ENCODE results near the gene FOXC1. TPM values are rescaled to one million over a fixed set of nuclear protein-coding genes. Genes with fewer than 3 reads are reported as not detected.

Gene FOXC1
- total RNA-seq, 1 experiment from 2014 or later, result not detected

DNA sequence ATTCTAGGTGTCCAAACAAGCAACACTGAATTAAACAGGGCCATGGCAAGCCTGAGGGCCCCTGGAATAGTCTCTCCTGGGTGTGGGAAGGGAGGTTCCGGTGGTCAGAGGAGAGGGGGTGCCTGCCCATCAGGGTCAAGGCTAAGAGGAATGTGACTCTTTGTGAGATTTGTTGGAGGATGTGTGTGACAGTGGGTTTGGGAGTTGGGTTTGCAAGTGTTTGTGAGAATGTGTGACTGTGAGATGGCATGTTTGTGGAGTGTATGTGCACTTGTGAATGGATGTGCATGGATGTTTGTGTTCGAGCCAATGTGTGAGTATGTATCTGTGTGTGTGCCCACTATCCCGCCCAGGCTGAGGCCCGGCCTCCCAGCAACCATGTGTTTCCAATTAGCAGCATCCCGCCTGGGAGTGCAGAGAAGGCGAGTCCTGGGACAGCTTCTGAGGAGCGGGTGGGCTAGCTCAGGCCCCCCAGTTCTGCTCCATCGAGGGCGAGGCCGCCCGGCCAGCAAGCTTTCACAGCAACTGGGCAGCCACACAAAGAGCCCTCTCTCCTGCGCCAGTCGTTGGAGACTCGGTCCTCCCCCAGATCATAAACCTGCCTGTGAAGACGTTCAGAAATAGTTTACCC lies 12.6 kb downstream of the FOXC1 start:
- H2BK15ac ChIP-seq (ENCODE audit: low read depth, low read length), result no peak overlapping the region
- H3K56ac ChIP-seq (ENCODE audit: insufficient read length, low read depth, low read length), result no peak overlapping the region
- no peak overlapping the region for H2BK12ac ChIP-seq (ENCODE audit: insufficient read length, low read depth, low read length)
- peaks cover 99% of the 10 kb centered on the region for H3K27me3 Mint-ChIP-seq (ENCODE audit: low read depth)
- H3K4me1 ChIP-seq (ENCODE audit: insufficient read depth, low read length), result no peaks in the 10 kb centered on the region; the same call in 1 of the 2 replicates
- H3K23ac ChIP-seq (ENCODE audit: insufficient read length, low read depth, low read length), result no peak overlapping the region
- H3K9ac ChIP-seq (ENCODE audit: extremely low read depth, insufficient read length, low read length), result no peak overlapping the region
- WGBS (ENCODE audit: extremely low coverage, insufficient read length, low lambda C conversion rate), result no CpG with 5 or more reads among the region's 15 CpGs
- H3T11ph ChIP-seq (ENCODE audit: low read length), result no peak overlapping the region
- H3K18ac ChIP-seq (ENCODE audit: insufficient read length, low read depth, low read length), result no peak overlapping the region
- H3K27ac Mint-ChIP-seq, result no peak overlapping the region
- H4K20me1 ChIP-seq (ENCODE audit: control insufficient read depth, insufficient read depth, insufficient read length), result peaks cover 3% of the 10 kb centered on the region
- no peak overlapping the region for H2BK120ac ChIP-seq (ENCODE audit: low read depth, low read length, poor library complexity, severe bottlenecking)
- no peak overlapping the region for H4K91ac ChIP-seq (ENCODE audit: insufficient read length, low read depth, low read length)
- H3K4ac ChIP-seq (ENCODE audit: low read depth, low read length), result no peak overlapping the region
- H3K27ac ChIP-seq (ENCODE audit: insufficient read length, low read depth, low read length), result no peak overlapping the region
- no peak overlapping the region for H3K14ac ChIP-seq (ENCODE audit: insufficient read depth, low read length)
- H3K79me1 ChIP-seq (ENCODE audit: insufficient read depth, low read depth, low read length, poor library complexity, severe bottlenecking), result no peaks in the 10 kb centered on the region
- H3K4me3 Mint-ChIP-seq, result no peak overlapping the region
- no peaks in the 10 kb centered on the region; a peak in 2 of 5 replicates for H3K9me3 Mint-ChIP-seq
- no peak overlapping the region for H2BK5ac ChIP-seq (ENCODE audit: insufficient read length, low read length)
- no peak overlapping the region for H2BK20ac ChIP-seq (ENCODE audit: low read depth, low read length, poor library complexity, severe bottlenecking)
- H3K4me2 ChIP-seq (ENCODE audit: insufficient read depth, insufficient read length, low read length), result no peak overlapping the region
- no peaks in the 10 kb centered on the region for H3K79me2 ChIP-seq (ENCODE audit: insufficient read depth, low read length)
- DNase-seq, result no peak
- no peak overlapping the region for H4K5ac ChIP-seq (ENCODE audit: insufficient read length, low read depth, low read length)
- H2AK5ac ChIP-seq (ENCODE audit: insufficient read length, low read length), result no peak overlapping the region
- no peak overlapping the region for H4K8ac ChIP-seq (replicated peaks; ENCODE audit: insufficient read length, low read depth, low read length)
- peaks cover 100% of the 10 kb centered on the region for H3K27me3 ChIP-seq (ENCODE audit: insufficient read depth, low read length)
- peaks cover 7 to 28% of the 10 kb centered on the region in 2 experiments; a peak in 3 of 4 replicates for H3K4me1 Mint-ChIP-seq
- peaks cover 0 to 5% (median 4%) of the 10 kb centered on the region in 3 experiments; a peak in 4 of 7 replicates for H3K36me3 Mint-ChIP-seq (ENCODE audit: insufficient read depth in 1 of 3, low read depth in 3 of 3)
- TF ChIP-seq, protein P1, sequence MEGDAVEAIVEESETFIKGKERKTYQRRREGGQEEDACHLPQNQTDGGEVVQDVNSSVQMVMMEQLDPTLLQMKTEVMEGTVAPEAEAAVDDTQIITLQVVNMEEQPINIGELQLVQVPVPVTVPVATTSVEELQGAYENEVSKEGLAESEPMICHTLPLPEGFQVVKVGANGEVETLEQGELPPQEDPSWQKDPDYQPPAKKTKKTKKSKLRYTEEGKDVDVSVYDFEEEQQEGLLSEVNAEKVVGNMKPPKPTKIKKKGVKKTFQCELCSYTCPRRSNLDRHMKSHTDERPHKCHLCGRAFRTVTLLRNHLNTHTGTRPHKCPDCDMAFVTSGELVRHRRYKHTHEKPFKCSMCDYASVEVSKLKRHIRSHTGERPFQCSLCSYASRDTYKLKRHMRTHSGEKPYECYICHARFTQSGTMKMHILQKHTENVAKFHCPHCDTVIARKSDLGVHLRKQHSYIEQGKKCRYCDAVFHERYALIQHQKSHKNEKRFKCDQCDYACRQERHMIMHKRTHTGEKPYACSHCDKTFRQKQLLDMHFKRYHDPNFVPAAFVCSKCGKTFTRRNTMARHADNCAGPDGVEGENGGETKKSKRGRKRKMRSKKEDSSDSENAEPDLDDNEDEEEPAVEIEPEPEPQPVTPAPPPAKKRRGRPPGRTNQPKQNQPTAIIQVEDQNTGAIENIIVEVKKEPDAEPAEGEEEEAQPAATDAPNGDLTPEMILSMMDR (conservative IDR thresholded peaks at IDR 0.05), result no peak
- H2AFZ ChIP-seq (ENCODE audit: low read length), result no peak overlapping the region
- H3K23me2 ChIP-seq (ENCODE audit: insufficient read length, low read depth, low read length, poor library complexity, severe bottlenecking), result peaks cover 18% of the 10 kb centered on the region
- H3K9me3 ChIP-seq (ENCODE audit: control insufficient read depth, low read depth, low read length), result no peaks in the 10 kb centered on the region

Measured in H9 (cell line).